ENCODE results near the gene SLC9A1. TPM values are rescaled to one million over a fixed set of nuclear protein-coding genes. Genes with fewer than 3 reads are reported as not detected.
"Not testable (repeated sequence)": the region's sequence is repeated elsewhere in the genome, so short reads cannot be mapped to it uniquely, and the experiment has no call there.

SLC9A1 gene
- polyA plus RNA-seq, 3 donors = 19.4 to 28.0 (median 24.0) TPM

DNA sequence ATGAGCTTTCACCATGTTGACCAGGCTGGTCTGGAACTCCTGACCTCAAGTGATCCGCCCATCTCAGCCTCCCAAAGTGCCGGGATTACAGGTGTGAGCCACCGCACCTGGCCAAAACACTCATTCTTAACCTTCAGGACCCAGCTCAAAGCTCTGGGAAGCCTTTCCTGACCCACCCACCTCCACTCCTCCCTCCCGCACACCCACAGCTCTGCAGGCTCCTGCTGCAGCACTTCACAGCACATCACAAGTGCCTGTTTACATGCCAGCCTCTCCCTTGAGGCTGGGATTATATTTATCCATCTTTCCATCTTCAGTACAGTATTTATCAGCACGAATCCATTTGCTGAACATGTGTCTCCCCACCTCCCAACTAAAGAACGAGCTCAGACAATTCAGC lies 14.9 kb downstream of the SLC9A1 start:
- DNase-seq (ENCODE audit: extremely low read depth in 1 of 11, low read depth in 9 of 11, low spot score in 4 of 11) = no peak

DNA sequence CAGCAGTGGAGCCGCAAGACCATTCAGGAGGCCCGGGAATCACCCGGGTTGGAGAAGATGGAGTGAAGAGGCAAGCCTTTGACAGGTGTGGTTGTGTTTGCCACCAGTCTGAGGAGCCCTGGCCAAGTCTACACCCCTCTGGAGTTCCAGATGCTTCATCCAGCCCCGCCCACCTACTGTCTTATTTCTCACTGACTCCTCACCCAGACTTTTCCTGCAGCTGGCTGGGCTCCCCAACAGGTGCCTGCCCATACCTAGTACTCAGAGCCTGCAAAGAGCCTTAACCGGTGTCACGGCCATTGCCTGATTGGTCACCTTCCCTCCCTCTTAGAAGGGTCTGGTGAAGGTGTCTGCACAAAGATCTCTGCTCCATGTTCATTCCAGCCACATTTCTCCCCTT lies 16.0 kb downstream of the SLC9A1 start:
- DNase-seq (ENCODE audit: extremely low read depth in 1 of 11, low read depth in 9 of 11, low spot score in 4 of 11) = no peak

DNA sequence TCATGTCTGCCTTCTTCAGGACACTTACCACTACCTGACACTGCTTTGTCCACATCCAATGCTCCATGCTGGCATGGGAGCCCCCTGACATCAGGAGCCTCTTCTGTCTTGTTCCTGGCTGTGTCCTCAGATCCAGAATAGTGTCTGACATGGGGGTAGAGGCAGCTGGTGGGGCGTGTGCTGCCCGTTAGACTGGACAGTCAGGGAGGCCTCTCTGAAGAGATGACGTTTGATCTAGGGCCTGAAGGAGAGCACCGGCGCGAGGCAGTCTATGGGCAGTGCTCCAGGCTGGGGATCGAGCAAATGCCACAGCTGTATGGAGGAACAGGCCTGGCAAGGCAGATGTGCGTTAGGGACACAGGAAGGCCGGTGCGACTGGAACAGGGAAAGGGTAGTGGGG lies 16.6 kb downstream of the SLC9A1 start:
- no peak for DNase-seq (ENCODE audit: extremely low read depth in 1 of 11, low read depth in 9 of 11, low spot score in 4 of 11)

DNA sequence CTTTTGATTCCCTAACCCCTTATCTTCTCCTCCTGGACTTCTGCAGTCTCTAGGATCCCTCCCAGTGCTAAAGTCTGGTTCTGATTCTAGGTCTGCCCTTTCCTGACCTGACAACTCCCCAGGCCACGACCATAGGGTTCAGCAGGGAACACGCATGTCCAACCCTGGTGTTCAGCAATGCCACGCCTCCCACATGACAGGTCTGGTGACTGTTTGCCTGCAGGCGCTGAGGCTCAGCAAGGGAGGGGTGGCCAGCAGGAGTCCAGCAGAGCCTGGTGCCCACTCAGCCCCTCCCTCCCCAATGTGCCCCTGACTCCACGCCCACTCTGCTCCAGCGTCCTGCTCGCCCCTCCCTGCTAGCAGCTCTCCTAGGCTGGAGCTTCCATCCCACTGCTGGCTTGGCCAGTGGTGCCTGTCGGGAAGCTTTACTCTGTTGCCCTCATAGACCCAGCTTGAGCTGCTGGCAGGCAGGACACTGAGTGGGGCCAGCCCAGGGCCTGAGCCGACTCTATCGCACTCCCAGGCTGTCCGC lies 17.3 kb downstream of the SLC9A1 start:
- peak in 2 of 11 donors; percentile 70 to 75 for DNase-seq (ENCODE audit: extremely low read depth in 1 of 11, low read depth in 9 of 11, low spot score in 4 of 11)

DNA sequence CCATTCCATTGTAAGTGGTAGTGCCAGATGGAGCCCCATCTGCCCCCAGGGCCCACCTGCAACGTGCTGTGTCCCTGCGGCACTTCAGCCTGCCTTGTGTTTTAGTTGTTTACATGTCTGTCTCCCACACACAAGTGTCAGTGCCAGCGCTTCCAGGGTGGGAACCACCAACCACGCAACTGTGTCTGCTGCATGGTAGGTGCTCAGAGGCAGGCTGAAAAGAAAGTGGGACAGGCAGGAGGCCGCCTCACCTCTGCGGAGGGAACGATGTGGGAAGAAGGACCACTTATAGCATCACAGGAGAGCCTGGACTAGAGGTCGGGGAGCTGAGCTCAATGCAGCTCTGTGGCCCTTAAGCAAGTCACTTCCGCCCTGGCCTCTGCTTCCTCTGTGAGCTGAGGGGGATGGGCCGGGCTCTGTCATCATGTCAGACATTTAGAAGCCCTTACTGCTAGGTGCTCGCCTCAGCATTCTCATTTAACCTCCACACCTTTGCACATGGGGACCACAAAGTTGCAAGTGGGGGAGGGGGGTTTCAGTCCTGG lies 17.9 kb downstream of the SLC9A1 start:
- DNase-seq (ENCODE audit: extremely low read depth in 1 of 11, low read depth in 9 of 11, low spot score in 4 of 11) = no peak

DNA sequence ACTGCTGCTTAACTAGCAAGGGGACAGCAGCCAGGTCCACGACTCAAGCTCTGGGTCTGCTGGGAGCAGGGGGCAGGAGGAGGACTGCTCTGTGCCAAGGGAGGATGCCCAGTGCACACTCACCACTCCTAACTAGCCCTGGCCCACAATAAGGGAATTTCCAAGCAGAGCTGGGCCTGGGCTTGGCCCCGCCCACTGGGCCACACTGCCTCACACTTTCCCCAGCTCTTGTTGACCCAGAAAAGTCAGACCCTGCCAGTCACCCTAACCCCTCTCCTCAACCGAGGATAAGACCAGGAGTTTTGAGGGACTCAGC lies 18.7 kb downstream of the SLC9A1 start:
- DNase-seq (ENCODE audit: extremely low read depth in 1 of 11, low read depth in 9 of 11, low spot score in 4 of 11) = no peak

DNA sequence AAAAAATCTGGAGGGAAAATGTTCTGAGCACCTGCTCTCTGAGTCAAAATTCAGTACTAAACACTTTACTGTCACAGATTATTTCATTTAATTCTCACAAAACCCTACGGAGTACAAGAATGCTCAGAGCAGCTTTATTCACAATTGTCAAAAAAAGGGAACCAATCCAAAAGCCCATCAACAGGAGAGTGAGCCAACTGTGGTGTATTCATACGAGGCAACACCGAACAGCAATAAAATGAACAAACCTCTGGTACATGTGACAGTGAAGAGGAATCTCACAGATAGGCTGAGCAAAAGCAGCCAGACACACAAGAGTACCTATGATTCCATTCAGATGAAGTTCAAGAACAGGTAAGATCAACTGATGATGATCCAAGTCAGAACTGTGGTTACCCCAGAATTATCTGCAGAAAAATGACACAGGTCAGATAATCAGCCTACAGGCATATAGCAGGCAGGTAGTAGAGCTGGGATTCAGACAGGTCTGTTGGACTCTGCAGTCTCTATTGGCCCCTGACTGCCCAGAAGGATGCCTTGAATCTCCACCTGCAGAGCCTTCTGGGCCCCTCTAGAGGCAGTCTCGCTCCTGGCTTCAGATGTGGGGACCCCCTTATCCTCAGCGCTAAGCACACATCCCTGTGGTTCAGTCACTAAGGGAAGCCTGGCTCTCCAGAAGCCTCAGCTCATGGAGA lies 19.2 kb downstream of the SLC9A1 start:
- DNase-seq (ENCODE audit: extremely low read depth in 1 of 11, low read depth in 9 of 11, low spot score in 4 of 11) = no peak

DNA sequence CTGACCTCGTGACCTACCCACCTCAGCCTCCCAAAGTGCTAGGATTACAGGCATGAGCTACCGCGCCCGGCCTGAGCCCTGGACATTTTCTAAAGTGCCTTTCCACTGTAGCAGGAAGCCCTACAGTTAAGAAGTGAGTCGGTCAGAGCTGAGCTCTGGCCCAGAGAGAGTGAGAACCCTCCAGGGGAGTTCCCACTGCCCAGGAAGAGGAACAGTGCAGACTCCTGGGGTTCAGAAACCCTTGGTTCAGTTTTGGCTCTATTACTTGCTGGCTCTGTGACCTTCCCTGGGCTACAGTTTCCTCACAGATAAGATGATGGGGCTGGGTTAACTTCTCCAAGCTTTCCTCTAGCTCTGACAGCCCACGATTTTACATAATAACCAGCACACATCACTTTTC lies 20.9 kb downstream of the SLC9A1 start:
- DNase-seq (ENCODE audit: extremely low read depth in 1 of 11, low read depth in 9 of 11, low spot score in 4 of 11) = no peak

DNA sequence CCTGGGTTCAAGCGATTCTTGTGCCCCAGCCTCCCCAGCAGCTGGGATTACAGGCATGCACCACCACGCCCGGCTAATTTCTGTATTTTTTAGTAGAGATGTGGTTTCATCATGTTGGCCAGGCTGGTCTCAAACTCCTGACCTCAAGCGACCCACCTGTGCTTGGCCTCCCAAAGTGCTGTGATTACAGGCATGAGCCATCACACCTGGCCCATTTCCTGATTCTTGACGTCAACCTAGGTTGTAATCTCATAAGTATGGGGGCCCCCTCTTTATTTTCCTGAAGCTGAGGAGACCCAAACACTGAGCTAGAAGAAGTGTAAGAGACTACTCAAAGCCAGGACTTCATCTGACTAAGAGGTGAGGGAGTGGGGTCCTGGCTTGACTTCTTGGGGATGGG lies 21.8 kb downstream of the SLC9A1 start:
- no peak for DNase-seq (ENCODE audit: extremely low read depth in 1 of 11, low read depth in 9 of 11, low spot score in 4 of 11)

DNA sequence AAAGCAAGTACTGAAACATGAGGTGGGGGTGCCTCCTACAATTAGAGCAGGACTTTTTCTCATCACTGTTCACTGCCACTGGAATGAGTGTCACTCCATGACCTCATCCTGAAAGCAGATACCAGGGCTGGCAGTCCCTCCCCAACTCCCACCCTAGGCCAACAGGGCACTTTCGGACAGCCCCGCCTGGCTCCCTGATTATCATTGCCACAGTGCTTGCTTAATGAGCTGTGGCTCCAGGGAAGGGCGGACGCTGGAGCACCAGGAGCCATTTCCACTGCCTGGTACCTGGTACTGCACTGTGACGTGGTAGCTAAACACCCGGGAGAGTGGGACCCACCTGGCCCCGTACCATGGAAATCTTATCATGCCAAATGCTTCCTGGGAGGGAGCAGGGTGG lies 22.3 kb downstream of the SLC9A1 start:
- DNase-seq (ENCODE audit: extremely low read depth in 1 of 11, low read depth in 9 of 11, low spot score in 4 of 11) = no peak

DNA sequence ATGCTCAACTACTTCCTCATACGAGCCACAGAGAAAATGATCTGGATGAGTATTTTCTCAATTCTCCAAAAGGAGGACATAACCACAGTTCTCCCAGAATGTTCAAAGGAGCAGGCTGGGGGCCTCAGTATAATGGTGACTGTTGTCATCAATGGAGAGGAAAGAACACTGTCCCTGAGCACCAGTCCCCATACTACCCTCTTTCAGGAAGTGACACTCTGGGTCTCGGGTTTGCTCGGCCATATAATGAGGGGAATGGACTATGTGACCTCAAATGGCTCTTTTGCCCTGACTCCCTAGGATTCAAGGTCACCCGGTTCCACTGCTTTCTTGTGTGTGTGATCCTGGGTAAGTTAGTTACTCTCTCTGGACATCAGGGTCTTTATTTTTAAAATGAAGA lies 22.8 kb downstream of the SLC9A1 start:
- DNase-seq (ENCODE audit: extremely low read depth in 1 of 11, low read depth in 9 of 11, low spot score in 4 of 11) = no peak

DNA sequence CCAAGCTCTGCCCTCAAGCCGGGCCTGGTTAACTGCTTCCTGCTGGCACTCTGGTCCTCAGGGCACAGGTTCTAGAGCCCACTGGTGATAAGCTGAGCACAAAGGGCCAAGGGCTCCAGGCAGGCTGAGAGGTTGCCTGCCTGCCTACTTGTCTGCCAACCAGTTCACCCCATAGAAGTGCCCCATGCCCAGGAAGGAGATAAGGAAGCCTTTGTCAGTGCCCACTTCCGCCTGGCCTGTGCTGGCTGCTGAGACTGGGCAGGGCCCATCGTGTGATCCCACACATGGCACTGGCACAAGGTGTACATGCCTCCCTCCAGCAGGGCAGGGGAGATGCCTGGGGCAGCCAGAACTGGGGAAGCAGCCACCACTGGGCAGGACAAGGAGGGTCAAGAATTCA lies 24.1 kb downstream of the SLC9A1 start:
- no peak for DNase-seq (ENCODE audit: extremely low read depth in 1 of 11, low read depth in 9 of 11, low spot score in 4 of 11)

DNA sequence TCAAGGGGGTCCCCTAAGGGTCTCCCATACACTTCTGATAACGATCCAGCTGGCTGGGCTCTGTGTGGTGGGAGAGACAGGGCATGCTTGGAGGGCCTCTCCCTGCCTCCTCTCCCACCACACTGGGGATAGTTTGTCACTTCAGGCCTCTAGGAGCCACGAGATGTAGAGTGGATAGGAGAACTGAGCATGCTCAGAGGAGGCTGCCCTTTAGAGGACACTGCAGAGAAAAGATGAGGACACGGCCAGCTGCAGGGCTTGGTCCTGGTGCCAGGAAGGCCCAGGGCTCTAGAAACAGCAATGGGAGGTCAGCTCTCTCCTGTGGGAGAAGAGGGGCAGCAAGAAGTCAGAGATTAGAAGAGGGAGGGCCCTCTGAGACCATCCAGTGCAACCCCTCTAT lies 25.7 kb downstream of the SLC9A1 start:
- DNase-seq (ENCODE audit: extremely low read depth in 1 of 11, low read depth in 9 of 11, low spot score in 4 of 11) = no peak

DNA sequence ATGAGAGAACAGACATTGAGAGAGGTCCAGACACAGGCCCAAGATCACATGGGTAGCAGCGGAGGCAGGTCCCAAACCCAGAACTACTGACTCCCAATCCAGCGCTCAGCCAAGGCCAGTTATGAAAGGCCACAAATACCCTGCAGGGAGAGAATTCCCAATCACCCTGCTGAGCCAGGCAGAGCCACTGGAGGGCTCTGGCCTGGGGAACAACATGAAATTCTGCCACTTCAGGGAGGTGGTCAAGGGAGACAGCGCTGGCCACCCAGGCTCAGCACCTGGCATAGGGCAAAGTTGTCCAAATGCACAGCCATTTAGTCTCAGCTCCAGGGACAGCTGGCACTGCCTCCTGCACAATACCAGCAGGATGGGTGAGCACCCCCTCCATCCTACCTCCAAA lies 27.5 kb downstream of the SLC9A1 start:
- DNase-seq (ENCODE audit: extremely low read depth in 1 of 11, low read depth in 9 of 11, low spot score in 4 of 11) = no peak

DNA sequence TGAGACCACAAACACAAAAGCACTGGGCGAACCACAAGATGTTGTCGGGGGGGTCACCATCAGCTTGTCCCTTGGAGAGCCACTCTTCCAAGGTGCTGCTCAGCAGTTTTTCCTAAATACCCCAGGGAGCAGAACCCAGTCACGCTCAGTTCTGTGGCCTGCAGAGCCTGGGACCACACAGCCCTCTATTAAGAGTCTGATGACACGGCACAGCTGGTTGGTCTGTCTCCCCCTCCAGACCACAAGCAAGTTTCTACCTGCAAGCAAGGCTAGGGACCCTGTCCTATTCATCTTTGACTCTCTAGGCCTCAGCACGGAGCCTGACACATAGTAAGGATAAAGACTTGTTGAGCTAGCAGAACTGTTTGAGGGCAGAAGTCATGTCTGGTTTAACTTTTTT lies 28.5 kb downstream of the SLC9A1 start:
- DNase-seq (ENCODE audit: extremely low read depth in 1 of 11, low read depth in 9 of 11, low spot score in 4 of 11) = no peak

DNA sequence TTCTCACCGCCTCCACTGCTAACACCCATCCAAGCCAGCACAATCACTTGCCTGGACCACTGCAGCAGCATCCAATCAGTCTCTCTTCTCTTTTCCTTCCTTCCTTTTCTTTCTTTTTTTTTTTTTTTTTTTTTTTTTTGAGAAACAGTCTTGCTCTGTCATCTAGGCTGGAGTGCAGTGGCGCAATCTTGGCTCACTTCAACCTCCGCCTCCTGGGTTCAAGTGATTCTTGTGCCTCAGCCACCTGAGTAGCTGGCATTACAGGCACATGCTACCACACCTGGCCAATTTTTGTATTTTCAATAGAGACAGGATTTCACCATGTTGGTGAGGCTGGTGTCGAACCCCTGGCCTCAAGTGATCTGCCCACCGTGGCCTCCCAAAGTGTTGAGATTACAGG lies 29.8 kb downstream of the SLC9A1 start:
- DNase-seq (ENCODE audit: extremely low read depth in 1 of 11, low read depth in 9 of 11, low spot score in 4 of 11) = not testable (repeated sequence)

DNA sequence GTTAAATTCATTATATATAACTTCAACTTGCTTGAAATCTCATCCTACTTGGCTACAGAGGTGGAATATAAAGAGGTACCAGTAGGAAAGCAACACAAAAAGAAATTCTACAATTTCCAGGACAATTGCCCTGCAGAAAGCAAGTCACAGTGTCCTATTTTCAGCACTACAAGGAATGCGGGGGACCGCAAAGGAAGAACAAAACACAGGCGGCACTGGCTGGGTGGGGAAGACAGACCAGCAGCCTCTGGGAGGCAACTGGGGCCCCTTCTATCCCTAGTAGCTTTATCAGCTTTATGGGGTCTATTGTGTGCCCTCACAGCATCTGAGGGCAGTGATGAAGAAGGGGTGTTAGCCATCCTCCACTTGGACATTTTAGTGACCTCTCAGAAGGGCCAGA lies 30.5 kb downstream of the SLC9A1 start:
- DNase-seq (ENCODE audit: extremely low read depth in 1 of 11, low read depth in 9 of 11, low spot score in 4 of 11) = no peak

DNA sequence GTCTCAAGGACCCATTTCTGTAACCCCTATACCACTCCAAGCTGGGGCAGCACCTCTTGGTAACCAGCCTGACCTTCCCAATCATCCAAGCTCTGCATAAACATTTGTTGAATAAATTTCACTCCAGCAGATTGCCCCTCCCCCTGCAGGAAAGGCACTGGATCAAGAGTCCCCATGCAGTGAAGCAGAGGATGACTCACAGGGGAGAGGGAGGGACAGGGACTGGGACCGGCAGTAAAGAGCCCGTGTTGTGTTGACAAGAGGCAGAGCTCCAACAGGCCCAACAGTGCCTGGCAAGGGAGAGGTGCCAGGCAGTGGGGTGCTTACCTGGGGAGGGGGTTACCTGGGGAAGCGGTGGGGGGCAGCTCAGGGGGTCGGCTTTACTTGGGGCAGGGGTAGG lies 32.3 kb downstream of the SLC9A1 start:
- no peak for DNase-seq (ENCODE audit: extremely low read depth in 1 of 11, low read depth in 9 of 11, low spot score in 4 of 11)

DNA sequence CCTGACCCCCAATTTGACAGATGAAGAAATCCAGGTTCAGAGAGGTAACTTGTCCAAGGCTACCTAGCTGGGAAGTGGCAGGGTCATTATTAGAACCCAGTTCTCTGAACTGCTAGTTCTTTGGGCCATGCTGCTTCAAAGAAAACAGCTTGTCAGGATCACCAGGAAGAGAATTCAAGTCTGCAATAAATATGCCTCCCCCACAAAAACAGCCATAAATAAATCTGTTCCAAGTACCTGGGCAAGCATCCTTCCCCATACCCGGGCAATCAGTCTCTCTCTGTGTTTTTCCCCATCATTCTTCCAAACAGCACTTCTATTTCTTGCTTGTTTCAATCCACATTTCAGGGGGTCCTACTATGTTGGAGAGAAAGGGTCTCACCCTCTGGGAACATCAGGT lies 34.1 kb downstream of the SLC9A1 start:
- DNase-seq (ENCODE audit: extremely low read depth in 1 of 11, low read depth in 9 of 11, low spot score in 4 of 11) = no peak

DNA sequence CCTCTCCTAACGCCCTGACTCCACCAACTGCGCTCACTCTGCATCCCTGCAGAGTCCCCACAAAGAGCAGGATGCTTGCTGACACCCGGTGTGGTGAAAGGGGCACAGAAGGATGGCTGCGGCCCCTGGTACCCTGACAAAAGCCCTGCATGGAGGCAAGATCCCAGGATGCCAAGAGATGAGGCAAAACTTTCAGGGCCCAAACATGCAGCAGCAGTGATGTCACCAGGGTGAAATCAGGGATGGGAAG lies 36.6 kb downstream of the SLC9A1 start:
- no peak for DNase-seq (ENCODE audit: extremely low read depth in 1 of 11, low read depth in 9 of 11, low spot score in 4 of 11)

DNA sequence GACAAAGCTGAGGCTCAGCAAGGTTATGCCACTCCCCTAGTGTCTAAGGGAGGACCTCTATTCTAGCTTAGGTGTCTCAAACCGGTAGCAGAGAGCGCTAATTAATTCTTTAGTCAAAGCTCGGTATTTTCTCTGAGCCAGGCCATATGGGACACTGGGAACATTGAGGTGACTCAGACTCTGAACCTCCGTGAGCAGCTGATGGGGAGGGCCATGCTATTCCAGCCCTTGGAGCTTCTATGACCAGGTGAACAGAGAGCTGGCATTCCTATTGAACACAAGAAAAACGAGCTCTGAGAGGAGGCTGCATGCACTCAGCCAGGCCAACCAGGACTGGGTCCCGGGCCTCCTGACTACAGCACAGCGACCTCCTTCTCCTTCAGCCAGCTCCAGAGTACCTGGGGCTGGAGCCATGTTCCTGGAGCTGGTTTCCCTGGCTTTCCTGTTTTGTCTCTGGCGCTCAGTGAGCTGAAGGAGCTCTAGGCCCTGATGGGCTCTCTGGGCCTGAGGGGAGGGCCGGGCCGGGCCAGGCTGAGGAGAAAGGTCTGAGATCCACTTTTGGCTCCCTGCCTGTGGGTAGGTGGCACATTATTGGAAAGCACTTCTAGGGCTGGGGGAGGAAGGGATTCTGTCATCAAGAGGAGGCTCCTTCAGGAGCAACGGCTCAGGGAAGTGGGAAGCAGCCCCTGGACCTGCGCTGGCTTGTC lies 37.0 kb downstream of the SLC9A1 start:
- DNase-seq (ENCODE audit: extremely low read depth in 1 of 11, low read depth in 9 of 11, low spot score in 4 of 11) = no peak

Measured in renal cortex interstitium (tissue), 11 donors.